Measurements from ENCODE around the gene ATP6V0A1.

DNA sequence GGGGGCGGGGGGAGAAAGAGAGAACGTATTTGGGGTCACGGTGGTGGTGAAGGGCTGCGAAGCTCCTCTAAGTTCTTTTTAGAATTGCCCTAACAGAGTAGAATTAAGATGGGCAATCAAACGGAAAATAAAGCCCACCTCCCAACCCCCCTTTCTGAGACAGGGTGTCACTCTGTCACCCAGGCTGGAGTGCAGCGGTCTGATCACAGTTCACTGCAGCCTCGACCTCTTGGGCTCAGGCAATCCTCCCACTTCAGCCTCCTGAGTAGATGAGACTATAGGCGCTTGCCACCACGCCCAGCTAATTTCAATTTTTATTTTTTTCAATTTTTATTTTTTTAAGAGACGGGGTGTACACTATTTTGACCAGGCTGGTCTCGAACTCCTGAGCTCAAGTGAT, 34.9 kb upstream of the ATP6V0A1 start:
- TF ChIP-seq YY1 (IDR thresholded peaks at IDR 0.05; ENCODE audit: insufficient read depth, insufficient read length): no peak
- TF ChIP-seq ZNF274 (IDR thresholded peaks at IDR 0.05; ENCODE audit: low read depth, low read length): no peak

Measured in NT2/D1 (cell line).